ENCODE data around the gene RPL27A.

RPL27A gene

GRCh38 chr11:8699903-8700302, 17.3 kb downstream of the RPL27A start:
- DNase-seq (ENCODE audit: low read depth in 2 of 2), result no peak

GRCh38 chr11:8701891-8702597, 19.5 kb downstream of the RPL27A start:
- DNase-seq (ENCODE audit: low read depth in 2 of 2), result no peak

DNA sequence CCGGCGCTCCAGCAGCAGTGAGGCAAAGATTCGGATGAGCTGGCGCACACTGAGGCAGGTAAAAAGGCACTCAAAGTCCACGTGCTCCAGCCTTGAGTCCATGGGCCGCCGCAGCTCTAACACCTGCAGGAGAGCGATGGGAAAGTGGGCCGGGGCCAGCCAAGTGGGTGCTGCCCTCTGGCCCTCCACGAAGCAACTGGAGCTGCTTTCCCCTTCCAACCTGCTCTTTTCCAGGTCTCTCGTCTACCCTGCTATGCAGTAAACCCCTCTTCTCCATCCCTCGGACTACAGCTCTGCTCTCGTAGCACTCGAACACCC, 20.0 kb downstream of the RPL27A start:
- no peak for DNase-seq (ENCODE audit: low read depth in 2 of 2)

DNA sequence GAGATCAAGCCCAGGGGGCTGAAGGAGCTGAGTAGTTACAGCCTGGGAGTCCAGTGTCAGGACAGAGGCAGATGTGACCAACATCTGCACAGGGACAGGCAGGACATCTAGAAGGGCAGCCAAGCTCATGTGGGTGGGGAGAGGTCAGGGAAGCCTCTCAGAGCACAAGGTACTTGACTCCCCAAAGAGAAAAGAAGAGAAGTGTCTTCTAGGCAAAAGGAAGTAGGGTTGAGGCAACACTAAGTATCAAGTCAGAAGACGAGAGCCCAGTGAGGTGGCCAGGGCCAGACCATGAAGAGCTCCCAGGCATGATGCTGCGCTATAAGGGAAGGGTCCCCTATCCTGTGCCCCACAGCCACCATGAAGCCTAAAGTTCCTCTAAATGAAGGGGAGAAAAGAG, 21.5 kb downstream of the RPL27A start:
- no peak for DNase-seq (ENCODE audit: low read depth in 2 of 2)

DNA sequence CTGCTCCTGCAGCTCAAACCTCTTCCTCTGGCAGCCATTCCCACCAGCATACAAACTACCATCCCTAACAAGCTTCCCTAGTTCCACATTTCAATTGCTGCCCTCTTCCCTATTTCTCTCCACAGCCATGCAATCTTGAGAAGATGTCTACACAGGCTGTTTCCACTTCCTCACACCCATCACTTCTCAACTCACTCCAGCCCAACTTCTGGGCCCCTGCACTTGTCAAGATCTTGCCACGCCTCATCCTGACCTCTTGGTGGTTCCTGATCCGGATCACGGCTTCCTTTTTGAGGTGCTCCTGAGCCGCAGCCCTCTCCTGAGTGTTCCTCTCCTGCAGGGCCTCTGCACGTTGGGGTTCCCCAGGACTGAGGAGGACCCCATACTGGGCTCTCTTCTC, 22.6 kb downstream of the RPL27A start:
- no peak for DNase-seq (ENCODE audit: low read depth in 2 of 2)

DNA sequence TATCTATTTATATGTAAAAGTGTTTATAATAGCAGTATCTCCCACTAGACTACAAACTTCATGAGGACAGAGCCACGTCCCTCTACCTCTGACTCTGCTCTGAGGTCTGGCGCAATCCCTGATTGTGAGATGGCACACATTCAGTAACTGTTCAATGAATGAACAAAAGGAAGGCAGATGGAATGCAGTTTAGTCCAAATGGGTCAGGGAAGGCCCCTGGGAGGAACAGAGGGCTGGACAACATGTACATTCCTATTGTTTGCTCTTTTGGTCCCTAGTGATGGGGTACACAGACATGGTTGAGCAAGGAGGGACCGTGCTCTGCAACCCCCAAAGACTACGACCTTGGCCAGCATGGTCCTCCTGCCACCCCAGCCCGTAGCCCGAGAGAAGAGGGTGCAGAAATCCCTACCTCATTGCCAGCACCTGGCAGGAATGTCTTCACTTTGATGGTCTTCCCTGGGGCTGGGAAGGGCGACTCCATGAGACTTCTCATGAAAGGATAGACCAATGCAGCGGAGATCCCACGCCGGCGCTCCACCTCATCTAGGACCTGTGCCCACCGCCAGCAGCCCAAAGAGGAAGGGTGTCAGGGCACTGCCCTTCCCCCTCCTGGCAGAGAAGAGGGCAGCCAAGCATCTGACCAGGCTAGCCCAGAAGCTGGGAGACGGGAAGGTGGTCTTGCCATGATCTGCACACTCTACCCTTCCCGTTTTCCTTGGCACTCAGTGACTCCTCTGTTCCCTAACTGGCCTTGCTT, 24.3 kb downstream of the RPL27A start:
- DNase-seq (ENCODE audit: low read depth in 2 of 2), result no peak

DNA sequence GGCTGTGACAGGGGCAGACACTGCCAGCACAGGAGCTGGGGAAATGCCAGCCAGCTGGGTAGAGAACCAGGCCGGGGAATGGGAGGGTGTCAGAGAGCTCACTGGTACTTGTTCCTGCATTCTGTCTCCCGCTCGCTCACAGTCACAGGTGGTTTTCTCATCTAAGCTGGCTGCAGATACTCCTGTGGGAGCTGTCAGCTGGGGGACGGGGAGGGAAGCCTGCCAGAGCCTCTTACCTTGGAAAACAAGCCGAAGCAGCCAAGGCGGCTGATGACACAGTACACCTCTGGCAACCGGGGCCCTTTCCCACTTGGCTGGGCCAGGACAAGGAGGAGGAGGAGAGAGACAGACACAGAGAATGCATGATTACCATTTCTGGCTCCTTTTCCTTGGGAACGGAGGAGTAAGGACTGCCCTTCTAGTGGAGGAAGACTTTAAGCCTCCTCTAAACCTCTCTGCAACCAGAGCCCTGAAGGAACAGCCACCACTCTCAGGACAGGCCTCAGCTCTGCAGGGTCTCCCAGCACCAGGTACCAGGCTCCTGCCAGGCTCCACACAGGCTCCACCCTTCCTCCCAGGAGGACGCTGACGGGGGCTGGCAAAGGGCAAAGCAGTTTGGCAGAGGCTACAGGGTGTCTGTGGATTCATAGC, 25.1 kb downstream of the RPL27A start:
- DNase-seq (ENCODE audit: low read depth in 2 of 2), result no peak

- no peak for DNase-seq (ENCODE audit: low read depth in 2 of 2)
These were observed 26.5 kb downstream of the RPL27A start for GRCh38 chr11:8709002-8709672.

DNA sequence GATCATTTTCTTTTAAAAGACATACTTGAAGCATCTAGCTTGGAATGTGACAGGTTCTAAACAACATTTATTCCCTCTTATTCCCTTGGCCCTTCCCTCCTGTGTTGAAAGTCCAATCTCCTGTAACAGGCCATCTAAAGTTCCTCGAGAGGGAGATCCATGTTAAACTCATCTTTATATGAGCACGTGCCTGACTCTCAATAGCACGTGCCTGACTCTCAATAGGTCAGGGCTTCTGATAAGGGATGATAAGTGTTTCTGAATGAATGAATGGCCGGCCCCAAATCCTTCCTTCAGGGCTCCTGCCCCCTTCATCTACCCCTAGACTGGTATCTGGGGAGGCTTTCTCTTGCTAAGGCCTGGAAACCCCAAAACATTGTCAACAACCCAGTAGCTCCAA, 27.2 kb downstream of the RPL27A start:
- DNase-seq (ENCODE audit: low read depth in 2 of 2), result no peak

GRCh38 chr11:8711895-8712442, 29.4 kb downstream of the RPL27A start:
- no peak for DNase-seq (ENCODE audit: low read depth in 2 of 2)

- DNase-seq (ENCODE audit: low read depth in 2 of 2), result no peak
These were observed 29.9 kb downstream of the RPL27A start for GRCh38 chr11:8712506-8712905.

GRCh38 chr11:8713760-8714454, 31.3 kb downstream of the RPL27A start:
- no peak for DNase-seq (ENCODE audit: low read depth in 2 of 2)

DNA sequence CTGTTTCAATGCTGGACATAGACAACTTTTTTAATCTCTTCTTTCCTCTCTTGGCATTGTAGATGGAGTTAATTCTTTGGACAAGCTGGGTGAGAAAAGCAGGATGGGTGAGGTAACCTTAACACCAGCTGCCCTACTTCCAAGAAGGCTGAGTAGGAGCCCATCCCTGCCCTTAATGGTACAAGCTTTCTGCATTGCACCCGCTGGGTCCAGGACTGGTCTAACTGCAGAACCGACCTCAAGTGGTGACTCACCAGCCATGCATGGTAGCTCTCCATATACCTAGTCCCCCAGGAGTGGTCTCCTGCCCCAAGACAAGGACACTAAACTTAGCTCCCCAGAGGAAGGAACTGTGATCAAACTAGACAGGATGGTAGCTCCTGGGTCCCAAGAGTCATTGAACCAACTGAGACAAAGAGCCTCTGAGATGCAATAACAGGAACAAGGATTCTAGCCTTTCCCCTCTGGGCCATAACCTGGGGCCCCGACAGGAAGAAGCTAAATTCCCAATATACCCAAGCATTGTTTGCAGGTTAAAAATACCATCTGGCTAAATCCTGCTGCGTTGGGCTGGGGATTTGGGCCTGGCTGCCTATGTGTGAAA, 32.1 kb downstream of the RPL27A start:
- DNase-seq (ENCODE audit: low read depth in 2 of 2), result no peak

GRCh38 chr11:8715501-8715900, 32.9 kb downstream of the RPL27A start:
- DNase-seq (ENCODE audit: low read depth in 2 of 2), result no peak

DNA sequence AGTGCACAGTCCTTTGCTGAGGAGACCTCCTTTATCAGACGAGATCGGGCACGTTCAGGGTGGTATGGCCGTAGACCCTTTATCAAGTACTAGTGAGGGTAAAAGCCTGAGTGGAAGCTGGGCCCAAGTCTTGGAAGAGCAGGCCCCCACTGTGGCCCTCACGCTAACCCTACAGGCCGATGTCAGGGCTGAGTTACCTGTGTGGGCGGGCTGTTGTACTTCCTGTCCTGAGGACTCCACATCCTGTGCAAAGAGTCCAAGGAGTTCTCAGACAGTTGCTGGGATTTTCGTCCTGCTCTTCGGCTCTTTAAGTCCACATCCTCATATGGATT, 34.9 kb downstream of the RPL27A start:
- DNase-seq (ENCODE audit: low read depth in 2 of 2), result no peak

DNA sequence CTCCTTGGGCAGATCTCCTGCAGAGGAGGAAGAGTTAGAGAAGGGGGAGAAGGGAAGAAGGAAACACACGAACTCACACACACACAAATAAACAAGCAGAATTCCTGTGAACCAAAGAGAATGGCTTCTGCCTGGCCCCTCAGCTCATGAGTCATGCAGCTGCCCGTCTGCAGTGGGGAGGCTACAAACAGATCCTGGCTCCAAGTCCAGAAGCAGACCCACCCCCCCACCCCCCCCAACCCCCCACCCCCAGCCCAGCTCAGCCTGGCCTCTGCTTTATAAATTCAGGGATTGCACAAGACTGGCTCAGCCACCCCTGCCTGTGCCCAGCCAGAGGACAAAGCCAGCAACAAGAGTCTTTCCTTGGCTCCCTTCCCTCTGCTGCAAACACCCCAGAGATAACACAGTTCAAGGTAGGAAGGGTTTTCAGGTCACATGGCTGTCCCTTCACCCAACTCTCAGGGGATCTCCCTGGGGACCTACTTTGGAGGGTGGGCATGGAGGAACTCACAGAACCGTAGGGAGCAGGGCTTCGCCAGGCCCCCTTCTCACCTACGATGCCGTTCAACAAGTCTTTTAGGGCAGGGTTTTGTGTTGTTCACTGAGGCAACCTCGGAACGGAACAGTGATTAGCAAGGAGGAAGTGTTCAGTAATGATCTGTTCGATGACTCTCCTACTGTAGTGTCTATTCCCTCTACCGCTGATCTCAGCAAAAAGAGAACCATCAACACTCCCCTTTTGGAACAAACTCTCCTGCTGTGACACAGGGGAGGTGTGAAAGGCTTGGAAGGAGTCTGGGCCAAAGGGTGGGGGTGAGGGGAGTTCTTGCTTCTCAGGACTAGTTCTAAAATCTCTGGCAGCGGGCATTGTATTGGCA, 35.5 kb downstream of the RPL27A start:
- no peak for DNase-seq (ENCODE audit: low read depth in 2 of 2)

DNA sequence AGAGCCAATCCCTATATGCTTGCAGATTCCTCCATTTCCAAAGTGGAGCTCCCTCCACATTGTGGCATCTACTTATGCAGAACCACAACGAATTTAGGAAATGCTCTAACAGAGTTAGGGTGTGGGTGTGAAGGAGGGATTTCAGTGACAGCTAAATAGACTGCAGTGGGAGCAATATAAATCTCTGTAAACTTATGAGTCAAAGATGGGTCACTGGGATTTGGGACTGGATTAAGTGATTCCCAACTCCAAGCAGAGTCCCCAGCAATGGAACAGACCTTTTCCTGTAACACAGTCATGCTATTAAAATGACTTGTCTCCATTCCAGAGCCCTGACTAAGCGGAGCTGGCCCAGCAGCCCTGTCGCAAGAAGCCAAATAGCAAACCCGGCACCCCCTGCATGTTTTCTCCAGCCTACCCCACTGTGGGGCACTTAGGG, 36.6 kb downstream of the RPL27A start:
- no peak for DNase-seq (ENCODE audit: low read depth in 2 of 2)

- no peak for DNase-seq (ENCODE audit: low read depth in 2 of 2)
These were observed 37.1 kb downstream of the RPL27A start for GRCh38 chr11:8719721-8720120.

- no peak for DNase-seq (ENCODE audit: low read depth in 2 of 2)
These were observed 37.8 kb downstream of the RPL27A start for GRCh38 chr11:8720352-8720751.

DNA sequence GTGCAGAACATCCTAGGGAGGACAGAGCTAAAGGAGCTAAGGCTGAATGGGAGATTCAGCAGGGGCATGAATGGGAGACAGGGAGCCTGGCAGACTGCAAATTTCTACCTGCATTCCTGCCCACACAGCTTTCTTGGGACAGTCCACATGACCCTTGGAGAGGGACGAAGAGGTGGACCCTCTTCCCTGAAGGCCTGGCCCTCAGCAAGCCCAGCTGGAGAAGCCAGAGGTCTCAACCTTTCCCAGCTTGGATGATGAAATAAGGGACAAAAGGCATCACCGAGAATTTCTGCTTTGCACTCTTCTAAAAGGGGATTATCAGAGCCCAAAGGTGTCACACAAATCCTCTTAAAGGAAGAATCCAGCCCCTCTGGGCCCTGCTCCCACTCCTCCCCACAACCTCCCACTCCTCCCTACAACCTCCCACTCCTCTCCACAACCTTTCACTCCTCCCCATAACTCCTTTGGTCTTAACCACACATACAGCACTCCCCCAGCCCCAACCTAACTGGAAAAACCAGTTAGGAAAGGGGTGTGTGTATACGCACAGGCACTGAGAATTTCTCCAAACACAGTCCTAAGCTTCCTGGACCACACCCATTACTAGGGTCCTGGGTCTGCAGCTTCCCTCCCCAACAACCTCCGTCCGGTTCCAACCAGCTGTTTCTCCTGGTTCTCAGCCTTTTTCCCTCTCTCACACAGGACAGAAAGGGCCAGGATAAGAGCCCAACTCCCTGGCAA, 38.4 kb downstream of the RPL27A start:
- DNase-seq (ENCODE audit: low read depth in 2 of 2), result no peak
